GM03348 (cell line): ENCODE results near the gene FEN1.

Experiments
- DNase-seq: peaks from one replicate; pipeline ENCODE4 v3.0.0; 2012; ENCODE audit warnings: low spot score

The FEN1 gene

GRCh38 chr11:61820174-61820573, 27.5 kb downstream of the FEN1 start:
- peak; percentile 37 for DNase-seq

- DNase-seq: no peak
Measured at GRCh38 chr11:61826930-61827570, 34.3 kb downstream of the FEN1 start.

- peak; percentile 91 for DNase-seq
Measured at GRCh38 chr11:61827571-61828378, 35.1 kb downstream of the FEN1 start, which contains the start of gene FADS2. FADS2 (plus strand) TSS chr11:61828300; CDS start chr11:61828391, 91 bp downstream.

- DNase-seq: no peak
Measured at GRCh38 chr11:61828379-61828628, 35.6 kb downstream of the FEN1 start.

- DNase-seq: peak; percentile 52
Measured at GRCh38 chr11:61828629-61829407, 36.1 kb downstream of the FEN1 start.

- no peak for DNase-seq
Measured at GRCh38 chr11:61829806-61830205, 37.1 kb downstream of the FEN1 start.

- peak; percentile 78 for DNase-seq
Measured at GRCh38 chr11:61830237-61831105, 37.8 kb downstream of the FEN1 start.

GRCh38 chr11:61832207-61832606, 39.5 kb downstream of the FEN1 start:
- no peak for DNase-seq

- no peak for DNase-seq
Measured at GRCh38 chr11:61832754-61833153, 40.0 kb downstream of the FEN1 start.

GRCh38 chr11:61833471-61833870, 40.8 kb downstream of the FEN1 start:
- no peak for DNase-seq

GRCh38 chr11:61833926-61834277, 41.2 kb downstream of the FEN1 start:
- no peak for DNase-seq

- DNase-seq: peak; percentile 79
Measured at GRCh38 chr11:61834278-61835048, 41.8 kb downstream of the FEN1 start.

- DNase-seq: no peak
Measured at GRCh38 chr11:61836193-61836592, 43.5 kb downstream of the FEN1 start.

GRCh38 chr11:61837411-61838005, 44.8 kb downstream of the FEN1 start:
- no peak for DNase-seq

GRCh38 chr11:61838501-61838900, 45.8 kb downstream of the FEN1 start:
- no peak for DNase-seq

GRCh38 chr11:61838921-61839320, 46.2 kb downstream of the FEN1 start:
- no peak for DNase-seq

GRCh38 chr11:61839742-61840141, 47.0 kb downstream of the FEN1 start:
- no peak for DNase-seq

- no peak for DNase-seq
Measured at GRCh38 chr11:61840371-61840770, 47.7 kb downstream of the FEN1 start.

- DNase-seq: no peak
Measured at GRCh38 chr11:61841636-61842527, 49.2 kb downstream of the FEN1 start.

GRCh38 chr11:61842528-61842820, 49.8 kb downstream of the FEN1 start:
- no peak for DNase-seq
